Prostate gland (tissue), 2 donors: Measurements from ENCODE around the gene TMEM167B.

Experiments used
- POLR2A ChIP-seq: fragments of 450-650 bp; IDR thresholded peaks from one replicate; pipeline ENCODE4 v1.6.1; 2016; ENCODE audit warnings: antibody characterized with exemption, mild to moderate bottlenecking
- POLR2AphosphoS5 ChIP-seq: sonication (generic); formaldehyde crosslinking; IDR thresholded peaks from one replicate; pipeline ENCODE4 v1.6.1; 2017; ENCODE audit warnings: antibody characterized with exemption
- TF ChIP-seq, protein P1 (sequence below), 4 experiments: fragments of 200-600 bp in 2 of 4; fragments of 450-650 bp in 2 of 4; sonication (generic) in 2 of 4; IDR thresholded peaks; 1 replicate in 3 of 4; 2 replicates in 1 of 4; pipeline ENCODE4 v1.5.1; 2016 to 2019; ENCODE audit warnings: antibody characterized with exemption in 4 of 4, mild to moderate bottlenecking in 2 of 4, moderate library complexity in 2 of 4

DNA sequence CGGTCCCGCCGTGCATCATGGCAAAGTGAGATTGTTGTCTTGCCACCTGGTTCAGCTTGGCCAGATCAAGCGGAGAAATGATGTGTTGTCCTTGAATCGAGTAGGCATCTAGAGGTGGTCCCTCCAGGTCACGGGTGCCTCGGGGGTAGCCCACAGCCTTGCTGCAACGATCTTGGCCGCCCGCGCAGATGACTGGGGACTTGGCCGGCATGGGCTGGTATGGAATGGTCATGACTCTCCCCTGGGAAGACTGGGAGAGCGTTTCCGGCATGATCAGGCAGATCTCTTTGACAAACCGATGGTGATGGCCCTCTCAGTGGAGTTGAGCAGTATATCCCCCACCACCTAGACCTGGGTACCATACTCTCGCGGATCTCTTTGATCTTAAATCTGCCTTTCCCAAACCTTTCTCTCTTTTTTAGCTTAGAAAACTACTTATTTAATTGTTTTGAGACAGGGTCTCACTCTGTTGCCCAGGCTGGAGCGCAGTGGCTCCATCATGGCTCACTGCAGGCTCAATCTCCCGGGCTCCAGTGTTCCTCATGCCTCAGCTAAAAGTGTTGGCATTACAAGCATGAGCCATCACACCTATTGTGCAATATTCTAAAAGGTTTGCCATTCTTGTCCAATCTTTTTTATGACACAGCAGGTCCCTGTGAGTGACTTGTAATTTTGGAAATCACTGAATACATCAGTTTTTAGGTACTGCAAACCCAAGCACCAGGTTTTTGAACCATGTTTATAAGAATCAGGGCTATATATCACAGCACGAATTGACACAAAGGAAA is 14.0 kb downstream of the TMEM167B start:
- TF ChIP-seq, protein P1, sequence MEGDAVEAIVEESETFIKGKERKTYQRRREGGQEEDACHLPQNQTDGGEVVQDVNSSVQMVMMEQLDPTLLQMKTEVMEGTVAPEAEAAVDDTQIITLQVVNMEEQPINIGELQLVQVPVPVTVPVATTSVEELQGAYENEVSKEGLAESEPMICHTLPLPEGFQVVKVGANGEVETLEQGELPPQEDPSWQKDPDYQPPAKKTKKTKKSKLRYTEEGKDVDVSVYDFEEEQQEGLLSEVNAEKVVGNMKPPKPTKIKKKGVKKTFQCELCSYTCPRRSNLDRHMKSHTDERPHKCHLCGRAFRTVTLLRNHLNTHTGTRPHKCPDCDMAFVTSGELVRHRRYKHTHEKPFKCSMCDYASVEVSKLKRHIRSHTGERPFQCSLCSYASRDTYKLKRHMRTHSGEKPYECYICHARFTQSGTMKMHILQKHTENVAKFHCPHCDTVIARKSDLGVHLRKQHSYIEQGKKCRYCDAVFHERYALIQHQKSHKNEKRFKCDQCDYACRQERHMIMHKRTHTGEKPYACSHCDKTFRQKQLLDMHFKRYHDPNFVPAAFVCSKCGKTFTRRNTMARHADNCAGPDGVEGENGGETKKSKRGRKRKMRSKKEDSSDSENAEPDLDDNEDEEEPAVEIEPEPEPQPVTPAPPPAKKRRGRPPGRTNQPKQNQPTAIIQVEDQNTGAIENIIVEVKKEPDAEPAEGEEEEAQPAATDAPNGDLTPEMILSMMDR (IDR thresholded peaks at IDR 0.05) = no peak
- TF ChIP-seq POLR2A (no peak), POLR2AphosphoS5 (no peak)
